GM12891 (cell line): ENCODE results near the gene RANBP1.

ENCODE experiments used
- POLR2A ChIP-seq: IDR thresholded peaks from 2 replicates; pipeline ENCODE4 v1.6.1; 2011; ENCODE audit warnings: low read depth, low read length, control low read depth
- TAF1 ChIP-seq: IDR thresholded peaks from 2 replicates; pipeline ENCODE4 v1.6.1; 2011; ENCODE audit warnings: low read depth, low read length, control low read depth

DNA sequence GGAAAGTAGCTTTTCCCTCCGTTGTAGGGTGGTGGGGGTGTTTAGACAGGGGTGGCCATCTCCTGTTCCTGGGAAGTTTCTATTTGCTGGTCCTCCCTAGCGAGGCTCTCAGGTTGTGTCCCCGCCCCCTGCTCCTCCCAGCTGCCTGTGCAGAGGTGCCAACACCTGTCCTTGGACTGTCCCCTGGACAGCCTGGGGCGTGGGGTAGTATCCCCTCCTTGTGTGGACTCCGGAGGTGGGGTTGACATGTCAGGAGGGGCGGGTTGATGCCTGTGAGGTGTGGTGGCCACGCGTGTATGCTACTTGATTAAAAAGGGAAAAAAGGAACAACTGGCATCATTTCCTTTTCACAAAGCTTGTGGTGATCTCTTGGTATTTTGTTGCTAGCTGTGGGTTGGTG, 14.3 kb upstream of the RANBP1 start:
- TF ChIP-seq POLR2A (no peak), TAF1 (no peak)
